Liver (tissue), 9 donors: ENCODE results near the gene SNRNP48. TPM values are rescaled to one million over a fixed set of nuclear protein-coding genes. Genes with fewer than 3 reads are reported as not detected.

Experiments used
- DNase-seq: peaks from one replicate; pipeline ENCODE4 v3.0.0-alpha.2; 2017; ENCODE audit warnings: low spot score
- H3K27ac ChIP-seq, 2 donors: one replicate each; pipeline ENCODE4 v1.7.0; 2013; ENCODE audit warnings: inconsistent platforms in 2 of 2, low read length in 2 of 2, control low read depth in 1 of 2, low read depth in 1 of 2, mild to moderate bottlenecking in 1 of 2
- H3K27me3 ChIP-seq, 4 donors: one replicate each; pipeline versions ENCODE4 v1.6.1 to v1.7.0; 2013; ENCODE audit warnings: low read length in 3 of 4, inconsistent platforms in 1 of 4, mild to moderate bottlenecking in 1 of 4, moderate library complexity in 1 of 4; ENCODE audit not compliant: control insufficient read depth in 4 of 4, insufficient read depth in 4 of 4
- H3K36me3 ChIP-seq, 4 donors: one replicate each; pipeline versions ENCODE4 v1.6.1 to v1.7.0; 2013; ENCODE audit warnings: low read length in 3 of 4, mild to moderate bottlenecking in 3 of 4, low read depth in 1 of 4, moderate library complexity in 1 of 4; ENCODE audit not compliant: control insufficient read depth in 4 of 4, insufficient read depth in 3 of 4
- H3K4me1 ChIP-seq, 4 donors: one replicate each; pipeline versions ENCODE4 v1.6.1 to v1.7.0; 2013; ENCODE audit warnings: low read length in 3 of 4, mild to moderate bottlenecking in 3 of 4, moderate library complexity in 1 of 4; ENCODE audit not compliant: control insufficient read depth in 4 of 4, insufficient read depth in 4 of 4
- H3K4me3 ChIP-seq, 3 donors: one replicate each; pipeline versions ENCODE4 v1.6.1 to v1.7.0; 2013; ENCODE audit warnings: low read length in 3 of 3, control low read depth in 1 of 3, low read depth in 1 of 3, mild to moderate bottlenecking in 1 of 3
- H3K9ac ChIP-seq, 2 donors: one replicate each; pipeline ENCODE4 v1.7.0; 2013; ENCODE audit warnings: low read length in 2 of 2, mild to moderate bottlenecking in 2 of 2, moderate library complexity in 2 of 2, control low read depth in 1 of 2, low read depth in 1 of 2
- H3K9me3 ChIP-seq, 4 donors: one replicate each; pipeline versions ENCODE4 v1.6.1 to v1.7.0; 2013; ENCODE audit warnings: low read length in 3 of 4; ENCODE audit not compliant: control insufficient read depth in 4 of 4
- ATF3 ChIP-seq: IDR thresholded peaks from 2 replicates; pipeline ENCODE4 v1.6.1; 2016; ENCODE audit warnings: antibody characterized with exemption
- EGR1 ChIP-seq, 2 donors: IDR thresholded peaks; 2 replicates each; pipeline ENCODE4 v1.6.1; 2016 to 2018; ENCODE audit warnings: antibody characterized with exemption in 2 of 2, low read depth in 2 of 2
- FOXA1 ChIP-seq: IDR thresholded peaks from 2 replicates; pipeline ENCODE4 v1.6.1; 2016; ENCODE audit warnings: antibody characterized with exemption
- FOXA2 ChIP-seq: IDR thresholded peaks from 2 replicates; pipeline ENCODE4 v1.6.1; 2016; ENCODE audit warnings: antibody characterized with exemption
- GABPA ChIP-seq, 2 donors: IDR thresholded peaks in 1 of 2; conservative IDR thresholded peaks in 1 of 2; 2 replicates each; pipeline ENCODE4 v1.6.1; 2016; ENCODE audit warnings: antibody characterized with exemption in 2 of 2, mild to moderate bottlenecking in 1 of 2, moderate library complexity in 1 of 2
- HNF4A ChIP-seq, 2 donors: conservative IDR thresholded peaks; 2 replicates each; pipeline ENCODE4 v1.6.1; 2016; ENCODE audit warnings: antibody characterized with exemption in 2 of 2, mild to moderate bottlenecking in 2 of 2
- HNF4G ChIP-seq: IDR thresholded peaks from 2 replicates; pipeline ENCODE4 v1.6.1; 2016; ENCODE audit warnings: antibody characterized with exemption
- JUND ChIP-seq, 2 donors: IDR thresholded peaks; 2 replicates each; pipeline ENCODE4 v1.6.1; 2016; ENCODE audit warnings: antibody characterized with exemption in 2 of 2
- MAX ChIP-seq: IDR thresholded peaks from 2 replicates; pipeline ENCODE4 v1.6.1; 2016; ENCODE audit warnings: antibody characterized with exemption
- NR2F2 ChIP-seq: IDR thresholded peaks from 2 replicates; pipeline ENCODE4 v1.6.1; 2016; ENCODE audit warnings: antibody characterized with exemption
- RAD21 ChIP-seq, 2 donors: IDR thresholded peaks; 2 replicates each; pipeline ENCODE4 v1.6.1; 2016; ENCODE audit warnings: antibody characterized with exemption in 2 of 2, mild to moderate bottlenecking in 2 of 2
- REST ChIP-seq: IDR thresholded peaks from 2 replicates; pipeline ENCODE4 v1.6.1; 2016; ENCODE audit warnings: antibody characterized with exemption, mild to moderate bottlenecking
- RXRA ChIP-seq, 2 donors: IDR thresholded peaks; 2 replicates each; pipeline ENCODE4 v1.6.1; 2017 to 2018; ENCODE audit warnings: antibody characterized with exemption in 2 of 2, mild to moderate bottlenecking in 1 of 2
- SP1 ChIP-seq: IDR thresholded peaks from 2 replicates; pipeline ENCODE4 v1.6.1; 2018; ENCODE audit warnings: antibody characterized with exemption, mild to moderate bottlenecking
- TAF1 ChIP-seq: conservative IDR thresholded peaks from 2 replicates; pipeline ENCODE4 v1.6.1; 2016; ENCODE audit warnings: antibody characterized with exemption, mild to moderate bottlenecking
- YY1 ChIP-seq: IDR thresholded peaks from 2 replicates; pipeline ENCODE4 v1.6.1; 2016; ENCODE audit warnings: antibody characterized with exemption, mild to moderate bottlenecking
- ZBTB33 ChIP-seq: IDR thresholded peaks from 2 replicates; pipeline ENCODE4 v1.6.1; 2016; ENCODE audit warnings: antibody characterized with exemption
- WGBS: extraction: QIAGEN DNeasy Blood & Tissue Kit; methylation state at CpG from one replicate; pipeline ENCODE4 v1.1.7; 2013; 5-methylcytosine and 5-hydroxymethylcytosine counted together
- polyA plus RNA-seq, 2 donors: library from polyadenylated mRNA; stranded (reverse) in 1 of 2; unstranded in 1 of 2; fragments of 200-250 nt in 1 of 2; fragments of >200 nt in 1 of 2; fragmentation: Nextera tagmentation in 1 of 2; extraction: Ambion mirVana in 1 of 2; gene quantifications; one replicate each; pipeline versions ENCODE4 v1.2.1 to v1.2.3, GENCODE V29; 2013 to 2015
- total RNA-seq, 2 donors: library from RNA; depleted of rRNA; stranded (reverse); fragments of >200 nt; gene quantifications; one replicate each; pipeline ENCODE4 v1.2.3, GENCODE V29; 2014
- TF ChIP-seq, protein P1 (sequence below): fragments of 150-350 bp; IDR thresholded peaks from 2 replicates; pipeline ENCODE4 v1.5.1; 2017; ENCODE audit warnings: improper control_type of control experiment, low read depth, low read length; ENCODE audit not compliant: missing input control
- donor health status: healthy.
- donor health status: healthy.
- donor health status: healthy.
- donor health status: healthy.
- donor health status: healthy.

Gene SNRNP48
- total and polyA plus RNA-seq, 4 donors = 5.0 to 9.7 (median 8.4) TPM

- 78% methylated on average over 12 of the region's 12 CpGs for WGBS
- DNase-seq = no peak
Measured at GRCh38 chr6:7640607-7641577, 50.9 kb downstream of the SNRNP48 start.

More at GRCh38 chr6:7640607-7641577, 50.9 kb downstream of the SNRNP48 start:
- Histone ChIP-seq H3K27me3 (no peaks in the 10 kb centered on the region), H3K9me3 (no peaks in the 10 kb centered on the region), H3K9ac (no peak overlapping the region), H3K36me3 (no peaks in the 10 kb centered on the region), H3K27ac (no peak overlapping the region), H3K4me3 (no peak overlapping the region), H3K4me1 (no peaks in the 10 kb centered on the region)
- TF ChIP-seq HNF4G (no peak), MAX (no peak), TAF1 (no peak), RXRA (IDR thresholded peaks at IDR 0.05) (no peak), YY1 (no peak), NR2F2 (no peak), EGR1 (IDR thresholded peaks at IDR 0.05; ENCODE audit: low read depth in 2 of 2) (no peak), FOXA2 (no peak), RAD21 (IDR thresholded peaks at IDR 0.05) (no peak), JUND (IDR thresholded peaks at IDR 0.05) (no peak), ZBTB33 (no peak), ATF3 (no peak), FOXA1 (no peak), REST (no peak), HNF4A (conservative IDR thresholded peaks at IDR 0.05) (no peak), GABPA (IDR thresholded peaks at IDR 0.05 in 1 of 2, conservative IDR thresholded peaks at IDR 0.05 in 1 of 2) (no peak), SP1 (no peak)
- TF ChIP-seq, protein P1, sequence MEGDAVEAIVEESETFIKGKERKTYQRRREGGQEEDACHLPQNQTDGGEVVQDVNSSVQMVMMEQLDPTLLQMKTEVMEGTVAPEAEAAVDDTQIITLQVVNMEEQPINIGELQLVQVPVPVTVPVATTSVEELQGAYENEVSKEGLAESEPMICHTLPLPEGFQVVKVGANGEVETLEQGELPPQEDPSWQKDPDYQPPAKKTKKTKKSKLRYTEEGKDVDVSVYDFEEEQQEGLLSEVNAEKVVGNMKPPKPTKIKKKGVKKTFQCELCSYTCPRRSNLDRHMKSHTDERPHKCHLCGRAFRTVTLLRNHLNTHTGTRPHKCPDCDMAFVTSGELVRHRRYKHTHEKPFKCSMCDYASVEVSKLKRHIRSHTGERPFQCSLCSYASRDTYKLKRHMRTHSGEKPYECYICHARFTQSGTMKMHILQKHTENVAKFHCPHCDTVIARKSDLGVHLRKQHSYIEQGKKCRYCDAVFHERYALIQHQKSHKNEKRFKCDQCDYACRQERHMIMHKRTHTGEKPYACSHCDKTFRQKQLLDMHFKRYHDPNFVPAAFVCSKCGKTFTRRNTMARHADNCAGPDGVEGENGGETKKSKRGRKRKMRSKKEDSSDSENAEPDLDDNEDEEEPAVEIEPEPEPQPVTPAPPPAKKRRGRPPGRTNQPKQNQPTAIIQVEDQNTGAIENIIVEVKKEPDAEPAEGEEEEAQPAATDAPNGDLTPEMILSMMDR = no peak
